GM21423 (cell line): ENCODE results near the gene ERCC1.

Source experiments
- ATAC-seq: cut with Tn5 transposase; IDR thresholded peaks from one replicate; pipeline ENCODE4 v1.9.1; 2021; ENCODE audit warnings: mild to moderate bottlenecking, moderate library complexity; ENCODE audit not compliant: unreplicated experiment

ERCC1 gene

GRCh38 chr19:45406226-45407090, 17.3 kb downstream of the ERCC1 start, which contains the start of gene POLR1G:
TSS of gene POLR1G (plus strand) at chr19:45406644. CDS start at chr19:45406697, 53 bp downstream.
- peak; percentile 63 for ATAC-seq

DNA sequence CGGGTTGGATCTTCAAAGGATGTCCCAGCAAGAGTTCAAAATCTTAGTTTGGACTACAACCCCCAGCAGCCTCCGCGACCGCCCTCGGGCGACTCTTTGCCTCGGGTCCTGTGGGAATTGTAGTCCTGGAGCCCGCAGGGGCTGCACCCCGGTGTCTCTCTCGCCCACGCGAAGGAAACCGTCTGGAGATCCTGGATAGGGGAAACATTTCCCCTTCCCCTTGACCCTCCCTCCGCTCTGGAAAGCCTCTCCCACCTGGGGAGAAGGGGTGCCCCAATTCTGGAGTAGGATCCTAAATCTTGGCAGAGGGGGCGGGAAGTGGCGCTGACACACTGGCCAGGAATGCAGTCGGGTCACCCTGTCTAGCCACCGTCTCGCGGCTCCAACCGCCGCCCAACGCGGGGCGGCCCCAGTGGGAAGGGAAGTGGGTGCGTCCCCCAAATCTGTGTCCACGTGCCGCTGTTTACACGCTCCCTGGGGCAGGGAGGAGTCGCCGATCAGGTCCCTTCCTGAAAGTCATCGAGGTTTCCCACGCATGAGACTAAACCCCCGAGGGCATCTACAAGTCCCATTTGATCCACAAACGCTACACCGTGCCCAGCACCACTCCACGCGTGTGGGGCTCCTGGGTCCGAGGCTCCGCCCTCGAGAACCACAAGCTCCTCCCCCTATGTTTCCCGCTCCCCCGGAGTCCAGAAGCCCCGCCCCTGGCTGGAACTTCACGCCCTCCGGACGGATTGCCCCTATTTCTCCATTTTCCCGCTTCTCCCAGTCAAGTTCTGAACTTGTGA, 18.1 kb downstream of the ERCC1 start:
- ATAC-seq, result peak; percentile 41

DNA sequence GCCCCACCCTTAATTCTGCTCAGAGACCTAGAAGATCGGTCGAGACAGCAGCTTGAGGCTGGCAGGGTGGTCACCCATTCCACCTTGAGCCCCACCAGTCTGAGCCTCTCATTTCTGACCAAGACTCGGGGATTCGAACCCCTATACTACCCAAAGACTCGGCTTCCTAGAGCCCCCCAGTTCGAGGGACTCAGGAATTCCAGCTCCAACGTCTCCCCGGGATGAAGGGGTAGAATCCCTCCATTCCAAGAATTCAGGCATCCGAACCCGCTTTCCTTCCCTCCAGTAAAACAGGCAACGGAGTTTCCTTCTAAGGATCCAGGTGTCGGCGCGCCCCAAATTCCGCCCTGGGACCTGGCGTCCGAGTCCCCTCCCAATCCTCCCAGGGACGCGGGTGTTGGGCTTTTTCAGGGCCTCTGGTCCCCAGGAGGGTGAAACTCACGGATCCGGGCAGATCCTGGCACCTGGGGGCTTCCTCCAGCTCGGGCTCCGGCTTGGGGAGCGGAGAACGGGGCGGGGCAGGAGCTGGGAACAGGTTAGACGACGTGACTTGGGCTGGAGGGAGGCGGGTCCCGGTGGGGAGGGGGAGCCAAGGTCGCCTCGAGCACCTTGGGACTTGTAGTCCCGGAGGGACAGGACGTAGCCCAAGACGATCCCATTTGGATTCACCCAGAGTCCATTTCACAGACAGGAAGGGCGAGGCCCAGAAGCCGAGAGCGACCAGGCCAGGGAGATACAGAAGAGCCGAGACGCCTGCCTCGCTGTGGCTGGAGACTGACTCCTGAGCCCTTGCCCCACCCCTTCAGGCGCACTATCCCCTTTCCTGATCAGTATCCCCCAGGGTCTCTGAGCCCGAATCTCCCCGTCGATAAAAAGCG, 18.9 kb downstream of the ERCC1 start, which contains the start of gene PPP1R13L:
Gene PPP1R13L, minus strand, starts transcription at position 513 of the 878 bp plus-strand sequence. CDS start 6,751 bp downstream, outside the sequence.
- ATAC-seq, result peak; percentile 41

- ATAC-seq, result no peak
Observed at GRCh38 chr19:45403781-45404556, 19.7 kb downstream of the ERCC1 start.

- ATAC-seq, result no peak
Observed at GRCh38 chr19:45403272-45403671, 20.4 kb downstream of the ERCC1 start.

- ATAC-seq, result no peak
Observed at GRCh38 chr19:45402298-45403061, 21.2 kb downstream of the ERCC1 start.

GRCh38 chr19:45401815-45402214, 21.9 kb downstream of the ERCC1 start:
- ATAC-seq, result no peak

DNA sequence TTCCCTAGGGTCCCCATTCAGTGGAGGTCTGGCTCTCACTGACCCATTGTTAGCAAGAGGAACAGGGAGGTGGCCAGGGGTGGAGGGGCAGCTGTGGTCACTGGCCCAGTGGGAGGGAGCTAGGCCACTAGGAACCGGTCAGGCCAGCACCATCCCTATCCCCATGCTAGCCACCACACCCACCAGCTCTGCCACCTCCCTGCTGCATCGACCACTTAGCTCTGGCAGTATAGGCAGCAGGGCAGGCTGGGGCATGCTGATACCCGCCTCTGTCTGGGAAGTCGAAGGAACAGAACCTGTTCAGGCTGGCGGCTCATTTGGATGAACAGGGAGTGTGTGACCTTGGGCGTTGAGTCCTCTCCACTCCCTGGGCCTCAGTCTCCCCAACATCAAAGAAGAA, 23.5 kb downstream of the ERCC1 start:
- no peak for ATAC-seq

- ATAC-seq, result no peak
Observed at GRCh38 chr19:45395821-45396617, 27.7 kb downstream of the ERCC1 start.

GRCh38 chr19:45391871-45392665, 31.6 kb downstream of the ERCC1 start:
- ATAC-seq, result no peak

GRCh38 chr19:45391346-45391745, 32.4 kb downstream of the ERCC1 start:
- ATAC-seq, result no peak

DNA sequence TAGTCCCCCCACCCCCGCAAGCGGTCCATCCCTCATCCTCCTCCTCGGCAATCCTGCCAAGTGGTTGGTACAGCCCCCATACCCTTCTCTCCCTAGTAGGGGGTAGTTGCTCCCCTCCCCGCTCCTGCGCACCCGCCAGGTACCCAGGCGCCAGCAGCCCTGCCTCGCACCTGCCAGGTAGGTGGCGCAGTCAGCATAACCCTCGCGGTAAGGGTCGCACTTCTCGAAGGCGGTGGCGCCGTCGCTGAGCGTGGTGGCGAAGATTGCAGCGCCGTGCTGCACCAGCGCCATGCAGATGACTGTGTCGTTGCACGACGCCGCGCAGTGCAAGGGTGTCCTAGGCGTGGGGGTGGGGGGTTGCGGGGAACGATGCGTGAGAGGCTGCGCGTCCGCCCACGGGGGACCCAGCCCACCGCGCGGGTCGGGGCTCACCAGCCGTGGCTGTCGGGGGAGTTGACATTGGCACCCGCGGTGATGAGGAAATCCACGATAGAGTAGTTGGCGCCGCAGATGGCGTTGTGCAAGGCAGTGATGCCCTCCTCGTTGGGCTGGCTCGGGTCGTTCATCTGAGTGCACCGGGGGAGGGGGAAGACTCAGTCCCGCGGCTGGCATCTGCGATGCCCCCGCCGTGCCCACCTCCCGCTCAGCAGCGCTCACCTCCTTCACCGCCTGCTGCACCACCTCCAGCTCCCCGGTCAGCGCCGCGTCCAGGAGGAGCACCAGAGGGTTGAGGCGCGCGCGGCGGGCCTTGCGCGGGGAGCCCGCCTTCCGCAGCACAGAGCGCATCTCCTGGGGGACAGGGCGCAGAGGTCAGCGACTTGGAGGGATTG, 38.1 kb downstream of the ERCC1 start:
- no peak for ATAC-seq

- no peak for ATAC-seq
Observed at GRCh38 chr19:45382426-45382825, 41.3 kb downstream of the ERCC1 start.

- no peak for ATAC-seq
Observed at GRCh38 chr19:45380107-45380506, 43.6 kb downstream of the ERCC1 start.

GRCh38 chr19:45376045-45376724, 47.5 kb downstream of the ERCC1 start:
- no peak for ATAC-seq
